GM18907 (cell line): ENCODE measurements around the gene AP2A1.

Source experiments
- ATAC-seq: cut with Tn5 transposase; IDR thresholded peaks from one replicate; pipeline ENCODE4 v1.9.1; 2021; ENCODE audit warnings: mild to moderate bottlenecking, moderate library complexity; ENCODE audit not compliant: unreplicated experiment

Gene AP2A1

DNA sequence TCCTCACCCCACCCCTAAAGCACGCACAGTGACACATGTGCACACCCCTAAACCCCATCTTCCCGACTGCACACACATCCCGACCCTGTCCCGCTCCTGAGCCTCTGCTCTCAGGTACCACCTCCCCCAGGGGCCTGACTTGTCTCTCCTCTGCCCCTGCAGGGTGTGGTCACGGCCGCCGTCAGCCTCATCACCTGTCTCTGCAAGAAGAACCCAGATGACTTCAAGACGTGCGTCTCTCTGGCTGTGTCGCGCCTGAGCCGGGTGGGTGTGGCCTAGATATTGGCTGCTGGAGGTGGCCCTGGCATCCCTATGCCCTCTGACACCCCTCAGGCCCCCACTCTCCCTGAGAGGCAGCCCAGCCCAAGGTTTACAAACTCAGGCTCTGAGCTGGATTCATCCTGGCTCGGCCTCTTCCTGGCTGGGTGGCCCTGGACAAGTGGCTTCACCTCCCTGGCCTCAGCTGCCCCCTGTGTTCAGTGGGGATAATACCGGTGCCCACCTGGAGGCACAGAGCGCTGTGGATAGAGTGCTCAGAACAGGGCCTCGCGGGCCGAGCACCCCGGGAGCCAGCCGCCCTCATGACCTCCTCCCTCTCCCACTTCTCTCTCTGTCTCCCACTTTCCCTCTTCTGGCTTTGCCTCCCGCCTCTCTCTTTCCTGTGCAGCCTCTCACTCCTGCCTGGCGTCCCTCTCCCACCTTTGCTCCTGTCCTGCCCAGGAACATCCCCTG lies 26.2 kb downstream of the AP2A1 start:
- no peak for ATAC-seq

DNA sequence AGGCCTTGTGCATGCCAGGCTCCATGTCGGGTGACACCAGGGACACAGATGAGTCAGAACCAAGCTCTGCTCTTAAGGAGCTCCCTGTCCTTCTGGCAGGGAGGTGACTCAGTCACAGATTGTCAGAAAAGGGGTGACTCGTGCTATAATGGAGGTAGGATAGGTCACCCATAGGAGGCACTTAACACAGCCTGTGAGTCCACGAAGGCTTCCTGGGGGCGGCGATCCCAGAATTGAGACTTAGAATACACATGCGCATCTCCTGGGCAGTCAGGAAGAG lies 26.7 kb downstream of the AP2A1 start:
- no peak for ATAC-seq

DNA sequence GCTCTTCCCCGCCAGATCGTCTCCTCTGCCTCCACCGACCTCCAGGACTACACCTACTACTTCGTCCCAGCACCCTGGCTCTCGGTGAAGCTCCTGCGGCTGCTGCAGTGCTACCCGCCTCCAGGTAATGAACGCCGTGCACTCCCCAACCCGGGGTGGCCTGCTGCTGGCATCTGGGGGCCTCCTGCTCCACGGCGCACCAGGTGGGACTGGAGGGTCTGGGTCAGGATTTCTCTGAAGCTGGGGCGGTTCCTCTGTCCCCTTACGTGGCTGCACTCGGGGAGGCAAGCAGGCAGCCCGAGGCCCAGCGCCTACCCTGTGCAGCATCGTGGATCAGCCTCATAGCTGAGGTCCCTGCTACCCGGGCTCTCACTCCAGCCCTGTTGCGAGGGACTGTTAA lies 28.8 kb downstream of the AP2A1 start:
- no peak for ATAC-seq

DNA sequence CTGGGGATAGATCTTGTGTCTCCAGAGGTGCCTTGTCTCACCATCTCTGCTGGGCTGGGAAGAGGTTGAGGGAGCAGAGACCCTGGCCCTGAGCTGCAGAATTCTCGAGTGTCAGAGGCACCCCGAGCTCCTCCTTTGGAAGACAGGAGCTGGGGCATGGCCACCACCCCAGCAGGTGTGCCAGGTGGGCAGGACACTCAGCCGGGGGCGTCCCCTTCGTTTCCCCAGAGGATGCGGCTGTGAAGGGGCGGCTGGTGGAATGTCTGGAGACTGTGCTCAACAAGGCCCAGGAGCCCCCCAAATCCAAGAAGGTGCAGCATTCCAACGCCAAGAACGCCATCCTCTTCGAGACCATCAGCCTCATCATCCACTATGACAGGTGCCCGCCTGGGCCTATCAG lies 31.8 kb downstream of the AP2A1 start:
- ATAC-seq = no peak

DNA sequence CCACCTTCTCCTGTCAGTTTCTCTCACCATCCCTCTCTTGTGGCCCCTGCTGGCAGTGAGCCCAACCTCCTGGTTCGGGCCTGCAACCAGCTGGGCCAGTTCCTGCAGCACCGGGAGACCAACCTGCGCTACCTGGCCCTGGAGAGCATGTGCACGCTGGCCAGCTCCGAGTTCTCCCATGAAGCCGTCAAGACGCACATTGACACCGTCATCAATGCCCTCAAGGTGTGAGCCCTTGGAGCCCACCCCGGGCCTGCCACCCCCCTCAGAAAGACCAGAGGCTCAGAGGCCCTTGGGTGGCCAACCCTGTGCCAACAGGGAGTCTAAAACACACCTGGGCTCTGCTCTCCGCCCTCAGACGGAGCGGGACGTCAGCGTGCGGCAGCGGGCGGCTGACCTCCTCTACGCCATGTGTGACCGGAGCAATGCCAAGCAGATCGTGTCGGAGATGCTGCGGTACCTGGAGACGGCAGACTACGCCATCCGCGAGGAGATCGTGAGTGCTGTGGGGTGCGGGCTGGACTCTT lies 32.5 kb downstream of the AP2A1 start:
- no peak for ATAC-seq

DNA sequence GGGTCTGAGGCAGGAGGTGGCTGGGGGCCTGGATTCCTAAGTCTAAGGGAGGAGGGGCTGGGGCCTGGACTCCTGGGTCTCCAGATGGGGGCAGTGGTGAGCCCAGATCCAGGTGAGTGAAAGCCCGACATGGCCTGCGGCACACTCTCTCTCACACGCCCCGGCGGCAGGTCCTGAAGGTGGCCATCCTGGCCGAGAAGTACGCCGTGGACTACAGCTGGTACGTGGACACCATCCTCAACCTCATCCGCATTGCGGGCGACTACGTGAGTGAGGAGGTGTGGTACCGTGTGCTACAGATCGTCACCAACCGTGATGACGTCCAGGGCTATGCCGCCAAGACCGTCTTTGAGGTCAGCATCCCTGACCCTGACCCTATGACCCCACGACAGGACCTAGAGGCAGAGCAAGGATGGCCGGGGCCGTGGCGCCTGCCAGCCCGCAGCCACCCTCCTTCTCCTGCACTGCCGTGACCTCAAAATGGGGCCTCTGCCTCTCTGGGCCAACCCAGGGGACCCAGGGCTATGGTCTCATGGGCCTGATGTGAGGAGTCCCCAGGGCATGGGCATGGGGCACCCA lies 33.1 kb downstream of the AP2A1 start:
- ATAC-seq = no peak

DNA sequence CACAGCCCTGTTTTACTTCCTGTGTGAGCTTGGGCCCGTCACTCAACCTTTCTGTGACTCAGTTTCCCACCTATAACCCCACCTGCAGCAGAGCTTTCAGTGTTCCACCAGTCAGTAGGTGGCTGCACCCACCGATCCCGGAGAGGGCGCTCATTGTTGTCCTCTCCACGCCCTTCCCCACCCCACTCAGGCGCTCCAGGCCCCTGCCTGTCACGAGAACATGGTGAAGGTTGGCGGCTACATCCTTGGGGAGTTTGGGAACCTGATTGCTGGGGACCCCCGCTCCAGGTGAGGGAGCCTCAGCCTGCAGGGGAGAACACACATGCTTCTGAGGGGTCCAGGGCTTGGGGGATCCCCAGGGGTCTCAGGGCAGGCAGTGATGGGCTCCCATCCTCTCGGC lies 34.0 kb downstream of the AP2A1 start:
- ATAC-seq = no peak

DNA sequence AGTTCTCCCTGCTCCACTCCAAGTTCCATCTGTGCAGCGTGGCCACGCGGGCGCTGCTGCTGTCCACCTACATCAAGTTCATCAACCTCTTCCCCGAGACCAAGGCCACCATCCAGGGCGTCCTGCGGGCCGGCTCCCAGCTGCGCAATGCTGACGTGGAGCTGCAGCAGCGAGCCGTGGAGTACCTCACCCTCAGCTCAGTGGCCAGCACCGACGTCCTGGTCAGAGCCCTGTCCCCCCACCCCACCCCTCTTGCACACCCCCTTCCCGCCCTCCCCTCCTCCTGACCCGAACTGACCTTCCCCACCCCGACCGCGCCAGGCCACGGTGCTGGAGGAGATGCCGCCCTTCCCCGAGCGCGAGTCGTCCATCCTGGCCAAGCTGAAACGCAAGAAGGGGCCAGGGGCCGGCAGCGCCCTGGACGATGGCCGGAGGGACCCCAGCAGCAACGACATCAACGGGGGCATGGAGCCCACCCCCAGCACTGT lies 34.6 kb downstream of the AP2A1 start:
- ATAC-seq = no peak

DNA sequence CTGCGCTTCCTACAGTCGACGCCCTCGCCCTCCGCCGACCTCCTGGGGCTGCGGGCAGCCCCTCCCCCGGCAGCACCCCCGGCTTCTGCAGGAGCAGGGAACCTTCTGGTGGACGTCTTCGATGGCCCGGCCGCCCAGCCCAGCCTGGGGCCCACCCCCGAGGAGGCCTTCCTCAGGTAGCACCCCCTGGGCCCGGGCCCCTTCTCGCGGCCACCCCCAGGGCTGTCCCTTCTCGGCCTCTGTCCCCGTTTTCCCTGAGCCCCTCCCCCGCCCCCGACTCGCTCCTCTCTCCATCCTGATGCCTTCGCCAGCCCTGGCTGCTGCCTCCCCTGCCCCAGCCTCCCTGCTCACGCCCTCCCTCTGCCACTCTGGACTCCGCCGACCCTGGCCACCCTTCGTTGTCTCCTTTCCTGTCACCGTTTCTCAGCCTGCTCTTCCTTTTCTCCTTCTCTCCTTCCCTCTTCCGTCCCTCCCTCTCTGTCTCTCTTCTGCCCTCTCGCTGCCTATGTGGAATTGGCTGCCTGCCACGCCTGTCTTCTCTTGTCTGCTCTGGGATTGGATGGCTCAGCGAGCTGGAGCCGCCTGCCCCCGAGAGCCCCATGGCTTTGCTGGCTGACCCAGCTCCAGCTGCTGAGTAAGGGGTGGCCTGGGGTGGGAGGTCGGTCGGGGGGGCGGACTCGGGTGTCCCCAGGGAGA lies 35.3 kb downstream of the AP2A1 start:
- ATAC-seq = no peak

DNA sequence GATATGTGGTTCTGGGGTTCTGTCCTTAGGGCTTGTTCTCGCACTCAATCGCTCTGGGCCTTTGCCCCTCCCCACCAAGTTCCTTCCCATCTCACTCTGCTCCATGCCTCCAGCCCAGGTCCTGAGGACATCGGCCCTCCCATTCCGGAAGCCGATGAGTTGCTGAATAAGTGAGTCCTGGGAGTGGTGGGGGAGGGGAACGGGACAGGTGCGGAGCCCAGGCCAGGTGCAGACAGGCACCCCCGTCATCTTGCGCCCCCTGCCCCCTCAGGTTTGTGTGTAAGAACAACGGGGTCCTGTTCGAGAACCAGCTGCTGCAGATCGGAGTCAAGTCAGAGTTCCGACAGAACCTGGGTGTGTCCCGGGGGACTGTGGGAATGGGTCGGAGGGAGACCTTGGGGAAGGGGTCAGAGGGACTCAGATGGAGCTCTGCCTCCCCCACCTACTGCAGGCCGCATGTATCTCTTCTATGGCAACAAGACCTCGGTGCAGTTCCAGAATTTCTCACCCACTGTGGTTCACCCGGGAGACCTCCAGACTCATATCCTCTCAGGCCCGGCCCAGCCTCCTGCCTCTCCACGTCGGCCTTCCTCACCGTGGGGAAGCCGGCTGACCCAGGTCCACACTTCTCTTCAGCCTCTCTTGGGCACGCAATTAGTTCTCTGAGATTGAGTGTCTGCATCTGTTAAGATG lies 36.2 kb downstream of the AP2A1 start:
- ATAC-seq = no peak

DNA sequence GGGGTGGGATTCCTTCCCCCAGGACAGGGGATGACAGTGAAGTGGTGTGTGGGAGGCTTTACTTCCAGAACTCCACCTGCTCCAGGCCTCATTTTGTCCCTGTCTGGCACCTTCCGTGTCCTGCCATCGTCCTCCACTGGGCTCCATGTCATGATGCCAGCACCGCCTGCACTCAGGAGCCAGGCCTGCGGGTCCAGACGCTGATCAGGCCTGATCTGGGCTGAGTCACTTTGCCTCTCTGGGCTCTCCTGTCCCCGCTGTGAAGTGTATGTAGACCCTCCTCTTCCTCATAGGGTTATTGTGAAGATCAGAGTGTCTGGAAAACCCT lies 36.7 kb downstream of the AP2A1 start:
- no peak for ATAC-seq

DNA sequence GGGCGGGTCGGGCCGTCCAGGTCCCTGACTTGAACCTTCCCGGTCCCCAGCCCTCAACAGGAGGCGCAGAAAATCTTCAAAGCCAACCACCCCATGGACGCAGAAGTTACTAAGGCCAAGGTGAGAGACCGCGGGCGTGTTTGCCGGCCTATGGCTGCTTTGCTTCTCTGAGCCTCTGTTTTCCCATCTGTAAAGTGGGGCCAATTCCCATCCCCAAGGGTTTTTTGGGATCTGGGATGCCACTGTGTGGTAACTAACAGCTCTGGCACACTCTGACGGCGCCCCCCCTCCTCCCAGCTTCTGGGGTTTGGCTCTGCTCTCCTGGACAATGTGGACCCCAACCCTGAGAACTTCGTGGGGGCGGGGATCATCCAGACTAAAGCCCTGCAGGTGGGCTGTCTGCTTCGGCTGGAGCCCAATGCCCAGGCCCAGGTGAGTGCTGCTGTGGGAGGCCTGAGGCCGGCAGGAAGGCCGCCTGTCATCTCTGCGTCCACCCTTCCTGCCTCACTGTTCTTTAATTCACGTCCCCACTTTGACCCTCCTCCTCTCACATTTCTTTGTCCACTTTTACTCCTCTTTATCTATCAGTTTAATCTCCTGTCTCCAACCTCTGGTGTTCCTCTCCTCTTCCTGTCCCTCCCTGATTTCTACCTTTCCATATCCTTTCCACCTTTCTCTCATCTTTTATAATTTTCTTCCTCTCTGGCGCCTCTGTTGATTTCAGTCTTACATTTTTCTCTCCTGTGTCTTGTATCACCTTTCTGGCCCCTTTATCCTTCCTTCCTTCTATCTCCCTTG lies 39.2 kb downstream of the AP2A1 start:
- ATAC-seq = no peak

DNA sequence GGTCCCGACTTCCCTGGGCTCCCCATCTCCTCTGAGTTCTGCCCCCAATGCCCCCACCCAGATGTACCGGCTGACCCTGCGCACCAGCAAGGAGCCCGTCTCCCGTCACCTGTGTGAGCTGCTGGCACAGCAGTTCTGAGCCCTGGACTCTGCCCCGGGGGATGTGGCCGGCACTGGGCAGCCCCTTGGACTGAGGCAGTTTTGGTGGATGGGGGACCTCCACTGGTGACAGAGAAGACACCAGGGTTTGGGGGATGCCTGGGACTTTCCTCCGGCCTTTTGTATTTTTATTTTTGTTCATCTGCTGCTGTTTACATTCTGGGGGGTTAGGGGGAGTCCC lies 39.8 kb downstream of the AP2A1 start:
- no peak for ATAC-seq

DNA sequence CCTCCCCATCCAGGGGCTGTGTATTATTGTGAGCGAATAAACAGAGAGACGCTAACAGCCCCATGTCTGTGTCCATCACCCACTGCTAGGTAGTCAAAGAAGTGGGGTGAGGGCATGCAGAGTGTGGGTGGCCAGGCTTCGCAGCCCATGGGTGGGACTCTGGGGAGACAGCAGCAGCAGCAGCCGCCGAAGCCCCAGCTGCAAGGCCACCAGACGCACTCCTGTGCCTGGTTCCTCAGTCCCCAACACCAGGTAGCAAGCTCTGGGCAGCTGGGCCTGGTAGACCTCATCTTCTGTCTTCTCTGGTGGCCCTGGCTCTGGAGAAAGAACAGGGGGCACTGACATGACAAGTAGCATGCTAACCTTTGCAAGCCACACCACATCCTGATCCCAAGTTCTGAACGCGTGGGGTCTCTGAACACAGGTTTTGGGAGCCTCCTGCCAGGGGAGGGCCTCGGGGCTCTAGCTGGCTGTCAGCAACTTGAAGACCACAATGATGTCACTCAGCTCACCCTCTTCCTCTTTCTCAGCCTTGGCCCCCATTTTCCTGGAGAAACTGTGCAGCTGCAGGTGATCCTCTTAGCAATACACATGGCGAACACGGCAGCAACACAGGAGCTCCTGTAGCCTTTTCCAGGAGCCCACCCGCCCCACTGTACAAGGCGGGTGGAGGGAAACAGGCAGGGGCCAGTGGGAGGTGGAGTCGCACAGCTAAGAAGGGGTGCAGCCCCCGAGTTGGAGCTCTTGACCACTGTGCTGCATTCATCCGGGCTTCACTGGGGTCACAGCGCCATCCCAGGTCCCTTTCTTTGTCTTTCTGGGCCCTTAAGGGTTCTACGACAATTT lies 40.5 kb downstream of the AP2A1 start:
- no peak for ATAC-seq

DNA sequence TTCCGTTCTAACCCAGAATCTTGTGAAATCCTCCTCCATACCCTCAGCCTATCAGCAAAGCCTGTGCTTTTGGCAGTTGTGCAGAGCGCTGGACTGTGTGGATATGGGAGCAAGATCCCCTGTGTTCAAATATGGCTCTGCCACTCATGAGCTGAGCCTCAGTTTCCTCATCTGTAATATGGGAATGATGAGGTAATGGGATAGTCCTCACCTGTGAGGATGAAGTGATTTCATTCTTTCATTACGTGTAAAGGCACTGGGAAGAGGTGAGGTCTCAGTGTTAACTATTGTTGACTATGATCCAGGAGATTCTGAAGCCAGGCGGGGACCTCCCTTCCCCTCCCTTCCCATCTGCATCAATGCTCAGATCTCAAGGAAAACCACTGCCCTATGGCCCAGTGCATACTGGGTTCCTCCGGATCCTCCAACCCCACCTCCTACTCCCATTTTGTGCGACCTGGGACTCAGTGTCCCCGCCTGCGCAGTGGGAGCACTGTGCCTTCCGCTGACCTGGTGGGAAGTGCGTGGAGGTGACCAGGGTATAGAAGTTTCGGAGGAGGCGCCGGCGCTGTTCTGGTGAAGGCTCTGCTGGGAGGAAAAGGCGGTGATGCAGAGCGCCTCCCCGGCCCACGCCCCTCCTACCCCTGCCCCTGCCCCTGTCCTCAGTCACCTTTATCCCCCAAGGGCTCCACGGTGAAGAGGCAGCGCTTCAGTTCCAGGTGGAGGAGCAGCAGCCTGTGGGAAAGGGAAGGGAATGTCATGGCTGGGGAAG lies 41.3 kb downstream of the AP2A1 start:
- ATAC-seq = no peak

DNA sequence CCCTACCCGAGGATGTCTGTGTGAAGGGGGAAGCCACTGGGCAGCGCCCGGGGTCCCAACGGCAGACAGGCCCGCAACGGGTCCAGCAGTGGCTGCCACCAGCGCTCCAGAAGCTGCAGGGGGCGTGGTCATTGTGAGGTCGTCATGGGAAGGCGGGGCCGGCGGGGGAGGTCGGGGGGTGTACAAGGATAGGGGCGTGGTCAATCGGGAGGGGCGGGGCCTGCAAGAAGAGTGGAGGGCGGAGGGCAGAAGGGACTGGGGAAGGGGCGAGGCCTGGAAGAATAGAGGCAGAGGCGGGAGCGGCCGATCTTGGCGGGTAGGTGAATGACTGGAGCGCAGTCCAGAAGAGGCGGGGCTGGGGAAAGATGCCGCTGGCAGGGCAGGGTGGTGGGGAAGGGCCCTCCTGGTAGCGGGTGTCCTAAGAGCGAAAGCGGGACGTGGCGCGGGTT lies 41.9 kb downstream of the AP2A1 start:
- no peak for ATAC-seq

DNA sequence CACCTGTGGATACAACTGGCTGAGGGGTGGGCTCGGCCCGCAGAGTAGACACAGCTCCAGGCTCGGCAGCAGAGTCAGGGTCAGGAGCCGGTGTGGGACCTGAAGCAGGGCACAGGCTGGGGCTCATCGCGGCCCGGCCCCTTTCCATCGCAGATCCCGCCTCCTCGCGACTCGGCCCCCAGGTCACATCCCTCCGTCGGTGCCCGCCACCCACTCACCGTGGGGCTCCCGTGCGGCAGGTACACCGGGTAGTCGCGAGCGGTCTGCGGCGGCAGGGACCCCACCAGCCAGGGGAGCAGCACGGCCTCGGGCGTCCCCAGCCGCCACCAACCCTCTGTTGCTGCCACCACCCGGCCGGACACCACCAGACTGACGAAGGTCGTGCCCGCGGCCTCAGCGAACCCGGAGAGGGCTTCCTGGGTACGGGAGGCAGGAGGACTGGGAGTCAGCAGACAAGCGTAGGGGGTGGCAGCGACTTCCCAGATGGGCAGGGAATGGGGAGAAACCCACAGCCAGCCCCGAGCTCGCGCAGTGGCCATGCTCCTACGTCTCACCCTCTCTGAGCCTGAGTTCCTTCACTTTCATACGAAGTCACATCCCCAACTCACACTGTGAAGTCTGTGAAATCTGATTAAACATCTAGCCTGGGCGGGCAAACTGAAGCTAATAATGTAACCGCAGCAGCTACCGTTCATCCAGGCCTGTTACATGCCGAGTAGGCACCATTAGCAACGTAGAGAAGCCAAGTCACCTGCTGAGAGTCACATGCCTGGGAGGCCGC lies 42.5 kb downstream of the AP2A1 start:
- ATAC-seq = no peak

DNA sequence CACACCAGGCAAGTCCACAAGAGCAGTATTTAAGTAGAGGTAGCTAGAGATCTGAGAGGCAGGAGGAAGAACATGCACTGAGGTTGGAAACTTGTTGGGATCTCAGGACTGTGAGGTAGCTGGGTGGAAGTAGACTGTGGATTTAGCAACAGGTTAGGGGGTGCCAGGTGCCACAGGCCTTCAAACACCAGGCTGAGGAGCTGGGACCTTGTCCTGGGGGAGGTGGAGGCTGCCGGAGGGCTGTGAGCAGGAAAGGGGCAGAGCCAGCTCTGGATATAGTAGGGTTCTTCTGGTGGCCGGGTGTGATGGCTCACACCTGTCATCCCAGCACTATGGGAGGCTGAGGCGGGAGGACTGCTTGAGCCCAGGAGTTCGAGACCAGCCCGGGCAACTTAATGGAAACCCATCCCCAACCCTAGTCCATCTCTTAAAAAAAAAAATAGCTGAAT lies 43.2 kb downstream of the AP2A1 start:
- ATAC-seq = no peak
